Dendritic cell treated with granulocyte-macrophage colony-stimulating factor and Interleukin-4, amounts not matched to agents 40 ng/mL and 50 ng/mL, for 4 days (primary cell): ENCODE results near the gene TSSK2.
A peak's percentile ranks its signal among the peaks of the same experiment; 100 is the strongest.
"Not testable (repeated sequence)": the region's sequence is repeated elsewhere in the genome, so short reads cannot be mapped to it uniquely, and the experiment has no call there.

ENCODE experiments used
- H3K27ac Mint-ChIP-seq: one replicate; pipeline ENCODE4 v1.8.0; 2022; ENCODE audit warnings: mild to moderate bottlenecking, mixed read lengths
- H3K27me3 Mint-ChIP-seq: one replicate; pipeline ENCODE4 v1.8.0; 2022; ENCODE audit warnings: mild to moderate bottlenecking, mixed read lengths
- H3K36me3 Mint-ChIP-seq: one replicate; pipeline ENCODE4 v1.8.0; 2022; ENCODE audit warnings: low read depth, mixed read lengths
- H3K4me1 Mint-ChIP-seq: one replicate; pipeline ENCODE4 v1.8.0; 2022; ENCODE audit warnings: low read depth, mixed read lengths
- H3K4me3 Mint-ChIP-seq: one replicate; pipeline ENCODE4 v1.8.0; 2022; ENCODE audit warnings: mild to moderate bottlenecking, moderate library complexity, mixed read lengths
- H3K9me3 Mint-ChIP-seq: one replicate; pipeline ENCODE4 v1.8.0; 2022; ENCODE audit warnings: mixed read lengths
- intact Hi-C: fragments of 100-400 bp; cut with micrococcal nuclease; formaldehyde crosslinking; loops from one replicate; pipeline ENCODE4 v1.15.0; 2022

Gene TSSK2

DNA sequence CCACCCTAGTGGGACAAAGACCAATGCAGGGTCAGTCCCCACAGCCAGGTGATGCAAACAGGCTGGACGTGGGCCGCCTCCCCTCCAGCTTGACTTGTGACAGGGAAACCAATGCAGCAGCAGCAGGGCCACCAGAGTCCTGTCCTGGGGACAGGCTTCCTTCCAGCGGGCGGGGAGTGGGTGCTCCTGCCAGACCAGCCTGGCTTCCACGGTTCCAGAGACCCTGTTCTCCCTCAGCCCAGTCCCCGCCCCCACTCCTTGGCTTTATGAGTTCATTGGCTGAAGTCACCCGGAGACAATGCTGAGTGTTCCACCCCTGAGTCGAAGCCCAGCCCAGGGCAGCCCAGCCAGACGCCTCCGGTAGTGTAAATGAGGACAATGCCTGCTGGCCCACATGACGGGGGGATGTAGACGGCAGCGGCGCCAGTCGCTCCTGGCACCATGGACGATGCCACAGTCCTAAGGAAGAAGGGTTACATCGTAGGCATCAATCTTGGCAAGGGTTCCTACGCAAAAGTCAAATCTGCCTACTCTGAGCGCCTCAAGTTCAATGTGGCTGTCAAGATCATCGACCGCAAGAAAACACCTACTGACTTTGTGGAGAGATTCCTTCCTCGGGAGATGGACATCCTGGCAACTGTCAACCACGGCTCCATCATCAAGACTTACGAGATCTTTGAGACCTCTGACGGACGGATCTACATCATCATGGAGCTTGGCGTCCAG is at the start of gene TSSK2:
Gene TSSK2, plus strand, starts transcription at position 350 of the 726 bp plus-strand sequence. Its CDS starts 92 bp downstream, at position 442.
- Mint-ChIP-seq H3K4me1 (peaks cover 5% of the 10 kb centered on the region), H3K27me3 (no peaks in the 10 kb centered on the region), H3K36me3 (peaks cover 49% of the 10 kb centered on the region), H3K27ac (no peak within 1 kb of the TSS), H3K9me3 (no peaks in the 10 kb centered on the region), H3K4me3 (no peak within 1 kb of the TSS)
- intact Hi-C loops: no loop called here

DNA sequence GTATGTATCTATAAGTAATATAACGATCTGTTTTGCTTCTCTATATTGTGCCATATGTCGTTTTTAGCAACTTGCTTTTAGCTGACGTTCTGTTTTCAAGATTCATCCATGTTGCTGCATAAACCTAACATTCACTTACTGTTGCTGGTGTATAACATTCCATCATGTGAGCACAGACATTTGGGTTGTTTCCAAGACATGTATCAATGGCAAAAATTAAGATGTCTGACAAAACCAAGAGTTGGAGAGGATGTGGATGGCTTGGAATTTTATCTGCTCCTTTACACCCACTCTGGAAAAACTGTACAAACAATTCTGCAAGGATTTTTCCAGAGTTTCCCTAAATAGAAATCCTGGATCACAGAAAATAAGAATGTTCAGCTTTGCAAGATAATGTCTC is 49.8 kb upstream of the TSSK2 start:
- intact Hi-C loops: no loop called here
- Mint-ChIP-seq H3K27me3 (no peaks in the 10 kb centered on the region), H3K27ac (no peak overlapping the region), H3K36me3 (peaks cover 56% of the 10 kb centered on the region), H3K9me3 (no peaks in the 10 kb centered on the region), H3K4me3 (no peak overlapping the region), H3K4me1 (peaks cover 28% of the 10 kb centered on the region)

DNA sequence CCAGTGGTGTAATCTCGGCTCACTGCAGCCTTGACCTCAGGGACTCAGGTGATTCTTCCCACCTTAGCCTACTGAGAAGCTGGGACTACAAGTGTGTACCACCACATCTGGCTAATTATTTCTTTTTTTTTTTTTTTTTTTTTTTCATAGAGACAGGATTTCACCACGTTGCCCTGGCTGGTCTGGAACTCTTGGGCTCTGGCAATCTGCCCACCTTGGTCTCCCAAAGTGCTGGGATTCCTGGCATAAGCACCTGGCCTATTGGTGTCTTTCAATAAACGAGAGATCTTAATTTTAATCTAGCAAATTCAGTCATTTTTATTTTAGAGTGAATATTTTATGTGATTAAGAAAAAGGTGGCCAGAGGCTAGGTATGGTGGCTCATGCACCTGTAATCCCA is 49.0 kb upstream of the TSSK2 start:
- Mint-ChIP-seq H3K9me3 (no peaks in the 10 kb centered on the region), H3K4me3 (no peak overlapping the region), H3K27ac (no peak overlapping the region), H3K27me3 (no peaks in the 10 kb centered on the region), H3K36me3 (peaks cover 61% of the 10 kb centered on the region), H3K4me1 (peaks cover 36% of the 10 kb centered on the region)
- intact Hi-C loops: no loop called here

DNA sequence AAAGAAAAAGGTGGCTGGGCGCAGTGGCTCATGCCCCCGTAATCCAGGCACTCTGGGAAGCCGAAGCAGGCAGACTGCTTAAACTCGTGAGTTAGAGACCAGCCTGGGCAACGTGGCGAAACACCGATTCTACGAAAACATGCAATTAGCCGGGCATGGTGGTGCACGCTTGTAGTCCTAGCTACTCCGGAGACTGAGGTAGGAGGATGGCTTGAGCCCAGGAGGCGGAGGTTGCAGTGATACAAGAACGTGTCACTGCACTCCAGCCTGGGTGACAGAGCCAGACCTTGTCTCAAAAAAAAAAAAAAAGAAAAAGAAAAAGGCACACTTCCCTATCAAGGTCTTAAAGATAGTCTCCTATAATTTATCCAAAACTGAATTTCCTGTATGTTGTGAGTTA is 48.3 kb upstream of the TSSK2 start:
- intact Hi-C loops: no loop called here
- Mint-ChIP-seq H3K4me3 (no peak overlapping the region), H3K9me3 (no peaks in the 10 kb centered on the region), H3K4me1 (peaks cover 42% of the 10 kb centered on the region), H3K27me3 (no peaks in the 10 kb centered on the region), H3K27ac (no peak overlapping the region), H3K36me3 (peaks cover 64% of the 10 kb centered on the region)

DNA sequence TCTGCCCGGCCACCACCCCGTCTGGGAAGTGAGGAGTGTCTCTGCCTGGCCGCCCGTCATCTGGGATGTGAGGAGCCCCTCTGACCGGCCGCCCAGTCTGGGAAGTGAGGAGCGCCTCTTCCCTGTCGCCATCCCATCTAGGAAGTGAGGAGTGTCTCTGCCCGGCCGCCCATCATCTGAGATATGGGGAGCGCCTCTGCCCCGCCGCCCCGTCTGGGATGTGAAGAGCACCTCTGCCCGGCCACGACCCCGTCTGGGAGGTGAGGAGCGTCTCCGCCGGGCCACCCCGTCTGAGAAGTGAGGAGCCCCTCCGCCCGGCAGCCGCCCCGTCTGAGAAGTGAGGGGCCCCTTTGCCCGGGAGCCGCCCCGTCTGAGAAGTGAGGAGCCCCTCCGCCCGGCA is 47.0 kb upstream of the TSSK2 start:
- H3K9me3 Mint-ChIP-seq, intact Hi-C loops, H3K27me3 Mint-ChIP-seq: not testable (repeated sequence)
- Mint-ChIP-seq H3K4me1 (peaks cover 56% of the 10 kb centered on the region), H3K27ac (peak overlapping the region; percentile 77), H3K4me3 (peak overlapping the region; percentile 42), H3K36me3 (peaks cover 70% of the 10 kb centered on the region)

DNA sequence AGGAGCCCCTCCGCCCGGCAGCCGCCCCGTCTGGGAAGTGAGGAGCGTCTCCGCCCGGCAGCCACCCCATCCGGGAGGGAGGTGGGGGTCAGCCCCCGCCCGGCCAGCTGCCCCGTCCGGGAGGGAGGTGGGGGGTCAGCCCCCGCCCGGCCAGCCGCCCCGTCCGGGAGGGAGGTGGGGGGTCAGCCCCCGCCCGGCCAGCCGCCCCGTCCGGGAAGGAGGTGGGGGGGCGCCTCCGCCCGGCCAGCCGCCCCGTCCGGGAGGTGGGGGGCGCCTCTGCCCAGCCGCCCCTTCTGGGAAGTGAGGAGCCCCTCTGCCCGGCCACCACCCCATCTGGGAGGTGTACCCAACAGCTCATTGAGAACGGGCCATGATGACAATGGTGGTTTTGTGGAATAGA is 46.5 kb upstream of the TSSK2 start:
- intact Hi-C loops, H3K27me3 Mint-ChIP-seq, H3K4me3 Mint-ChIP-seq, H3K9me3 Mint-ChIP-seq: not testable (repeated sequence)
- H3K27ac Mint-ChIP-seq: peak overlapping the region; percentile 87
- peaks cover 72% of the 10 kb centered on the region for H3K36me3 Mint-ChIP-seq
- H3K4me1 Mint-ChIP-seq: peaks cover 60% of the 10 kb centered on the region

DNA sequence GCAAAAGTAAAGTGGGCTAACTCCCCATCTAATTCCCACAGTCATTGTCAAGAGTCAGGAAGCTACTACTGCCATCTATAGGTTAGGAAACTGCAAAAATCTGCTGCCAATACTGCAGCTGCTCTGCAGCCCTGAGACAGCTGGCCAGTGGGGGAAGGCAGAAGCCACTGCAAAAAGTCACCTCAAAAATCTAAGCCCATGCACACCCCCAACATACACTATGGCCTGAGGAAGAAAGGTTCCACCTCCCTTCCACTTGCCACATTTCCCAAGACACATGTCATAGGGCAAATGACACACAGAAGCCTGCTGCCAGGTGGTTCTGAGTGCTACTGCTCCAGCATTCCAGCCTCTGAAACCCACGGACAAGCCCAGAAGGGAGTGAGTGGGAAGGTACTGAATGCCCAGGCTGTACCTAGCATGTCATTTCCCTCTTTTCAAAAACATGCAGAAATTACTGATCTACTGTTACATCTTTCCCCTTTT is 45.8 kb upstream of the TSSK2 start:
- H3K27me3 Mint-ChIP-seq: no peaks in the 10 kb centered on the region
- peak overlapping the region; percentile 87 for H3K27ac Mint-ChIP-seq
- H3K4me1 Mint-ChIP-seq: peaks cover 67% of the 10 kb centered on the region
- H3K36me3 Mint-ChIP-seq: peaks cover 65% of the 10 kb centered on the region
- no peaks in the 10 kb centered on the region for H3K9me3 Mint-ChIP-seq
- peak overlapping the region; percentile 62 for H3K4me3 Mint-ChIP-seq
- intact Hi-C loops: no loop called here

DNA sequence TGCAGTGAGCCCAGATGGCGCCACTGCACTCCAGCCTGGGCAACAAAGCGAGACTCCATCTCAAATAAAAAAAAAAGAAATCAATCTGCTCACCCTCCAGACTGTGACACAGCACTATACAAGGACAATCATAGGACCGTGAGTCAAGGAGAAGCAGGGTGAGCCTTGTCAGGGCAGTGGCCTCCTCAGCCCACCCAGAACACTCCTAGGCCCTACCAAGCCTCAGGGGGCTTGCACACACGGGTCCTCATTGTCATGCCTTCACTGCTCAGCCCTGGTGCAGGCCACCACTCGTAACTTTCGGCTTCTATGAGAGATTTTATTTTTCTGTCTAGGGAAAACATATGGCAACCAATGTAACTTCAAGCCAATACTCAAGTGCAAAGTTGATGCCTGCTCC is 44.7 kb upstream of the TSSK2 start:
- H3K36me3 Mint-ChIP-seq: peaks cover 61% of the 10 kb centered on the region
- no peaks in the 10 kb centered on the region for H3K27me3 Mint-ChIP-seq
- H3K4me1 Mint-ChIP-seq: peaks cover 72% of the 10 kb centered on the region
- intact Hi-C loops: no loop called here
- H3K27ac Mint-ChIP-seq: peak overlapping the region; percentile 87
- no peak overlapping the region for H3K4me3 Mint-ChIP-seq
- no peaks in the 10 kb centered on the region for H3K9me3 Mint-ChIP-seq

DNA sequence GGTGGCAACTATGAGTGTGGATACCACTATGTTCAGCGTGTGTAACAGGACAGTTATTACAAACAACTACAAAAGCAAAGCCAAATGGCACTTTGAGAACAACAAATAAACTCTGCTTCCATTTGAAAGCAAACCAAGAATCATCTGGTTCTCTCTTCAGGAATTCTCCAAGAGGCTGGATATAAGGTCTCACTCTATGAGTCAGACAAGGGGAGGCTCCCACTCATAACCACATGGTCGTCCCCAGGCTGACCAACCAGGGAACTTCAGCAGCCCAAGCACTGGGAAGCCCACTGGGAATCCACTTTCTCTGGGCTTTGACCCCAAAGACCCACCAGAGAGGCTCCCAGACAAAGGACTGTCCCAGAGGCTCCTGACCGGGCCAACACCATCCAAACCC is 44.2 kb upstream of the TSSK2 start:
- H3K4me1 Mint-ChIP-seq: peaks cover 76% of the 10 kb centered on the region
- H3K27me3 Mint-ChIP-seq: no peaks in the 10 kb centered on the region
- H3K9me3 Mint-ChIP-seq: no peaks in the 10 kb centered on the region
- intact Hi-C loops: no loop called here
- peak overlapping the region; percentile 87 for H3K27ac Mint-ChIP-seq
- no peak overlapping the region for H3K4me3 Mint-ChIP-seq
- peaks cover 61% of the 10 kb centered on the region for H3K36me3 Mint-ChIP-seq

DNA sequence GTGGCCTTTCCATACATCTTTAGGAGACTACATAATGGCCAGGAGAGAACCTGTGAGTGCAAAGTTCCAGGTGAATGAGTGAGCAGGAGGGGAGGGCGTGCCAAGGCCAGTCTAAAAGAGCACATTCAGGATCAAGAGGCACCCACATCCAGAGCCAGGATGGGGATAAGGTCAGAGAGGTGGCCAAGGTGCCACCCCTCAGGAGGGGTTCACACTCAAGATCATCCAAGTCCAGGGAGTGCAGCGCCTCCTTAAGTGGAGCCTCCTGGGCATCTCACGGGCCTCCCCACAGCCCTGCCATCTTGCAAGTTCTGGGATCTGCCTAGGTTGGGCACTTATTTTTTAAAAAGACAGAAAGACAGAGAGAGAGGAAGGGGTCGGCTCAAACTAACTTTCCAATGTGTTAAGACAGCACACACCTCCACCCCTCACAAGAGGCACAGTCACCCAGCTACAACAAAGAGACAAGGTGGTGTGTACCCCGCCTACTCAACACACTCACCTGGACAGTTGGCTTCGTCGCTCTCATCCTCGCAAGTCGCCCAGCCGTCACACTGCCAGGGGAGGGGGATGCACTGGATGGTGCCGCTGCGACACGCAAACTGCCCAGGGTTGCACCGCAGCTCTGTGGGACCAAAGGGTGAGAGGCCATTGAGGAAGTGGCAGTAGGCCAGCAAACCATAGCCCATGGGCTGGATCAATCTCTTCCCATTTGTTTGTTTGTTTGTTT is 42.1 kb upstream of the TSSK2 start:
- Mint-ChIP-seq H3K27me3 (no peaks in the 10 kb centered on the region), H3K27ac (no peak overlapping the region), H3K4me1 (peaks cover 80% of the 10 kb centered on the region), H3K4me3 (no peak overlapping the region), H3K36me3 (peaks cover 52% of the 10 kb centered on the region), H3K9me3 (no peaks in the 10 kb centered on the region)
- intact Hi-C loops: no loop called here

DNA sequence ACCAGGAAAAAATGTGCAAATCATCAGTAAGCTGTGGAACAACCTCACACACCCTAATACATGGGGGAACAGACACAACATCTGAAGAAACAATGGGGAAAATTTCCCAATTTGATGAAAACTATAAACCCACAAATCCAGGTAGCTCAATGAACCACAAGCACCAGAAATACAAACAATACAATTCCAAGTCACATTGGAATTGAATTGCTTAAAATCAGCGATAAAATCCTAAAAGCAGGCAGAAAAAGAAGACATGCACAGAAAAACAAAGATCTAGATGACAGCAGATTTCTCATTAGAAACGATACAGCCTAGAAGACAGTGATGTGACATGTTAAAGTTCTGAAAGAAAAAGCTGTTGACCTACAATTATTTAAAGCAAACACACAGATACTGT is 40.9 kb upstream of the TSSK2 start:
- intact Hi-C loops: no loop called here
- Mint-ChIP-seq H3K27me3 (no peaks in the 10 kb centered on the region), H3K27ac (no peak overlapping the region), H3K4me3 (no peak overlapping the region), H3K9me3 (no peaks in the 10 kb centered on the region), H3K4me1 (peaks cover 71% of the 10 kb centered on the region), H3K36me3 (peaks cover 54% of the 10 kb centered on the region)

DNA sequence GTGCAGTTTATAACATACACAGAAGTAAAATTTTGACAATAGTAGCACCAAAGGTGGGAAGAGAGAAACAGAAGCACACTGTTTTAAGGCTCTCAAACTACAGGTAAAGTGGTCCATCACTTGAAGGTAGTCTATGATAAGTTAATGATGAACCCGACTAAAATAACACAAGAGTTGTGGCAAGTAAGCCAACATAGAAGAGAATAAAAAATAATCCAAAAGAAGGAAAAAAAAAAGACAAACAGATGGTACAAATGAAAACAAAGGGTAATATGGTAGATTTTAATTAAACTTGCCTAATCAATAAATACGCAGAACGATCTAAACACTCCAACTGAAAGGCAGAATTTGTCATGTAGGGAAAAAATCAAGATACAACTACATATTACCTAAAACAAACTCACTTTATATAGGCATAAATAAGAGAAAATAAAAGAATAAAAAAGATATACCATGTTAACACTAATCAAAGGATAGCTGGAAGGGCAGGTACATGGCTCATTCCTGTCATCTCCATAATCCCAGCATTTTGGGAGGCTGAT is 40.5 kb upstream of the TSSK2 start:
- Mint-ChIP-seq H3K27me3 (no peaks in the 10 kb centered on the region), H3K27ac (no peak overlapping the region), H3K4me3 (no peak overlapping the region), H3K4me1 (peaks cover 66% of the 10 kb centered on the region), H3K9me3 (no peaks in the 10 kb centered on the region), H3K36me3 (peaks cover 54% of the 10 kb centered on the region)
- intact Hi-C loops: no loop called here

DNA sequence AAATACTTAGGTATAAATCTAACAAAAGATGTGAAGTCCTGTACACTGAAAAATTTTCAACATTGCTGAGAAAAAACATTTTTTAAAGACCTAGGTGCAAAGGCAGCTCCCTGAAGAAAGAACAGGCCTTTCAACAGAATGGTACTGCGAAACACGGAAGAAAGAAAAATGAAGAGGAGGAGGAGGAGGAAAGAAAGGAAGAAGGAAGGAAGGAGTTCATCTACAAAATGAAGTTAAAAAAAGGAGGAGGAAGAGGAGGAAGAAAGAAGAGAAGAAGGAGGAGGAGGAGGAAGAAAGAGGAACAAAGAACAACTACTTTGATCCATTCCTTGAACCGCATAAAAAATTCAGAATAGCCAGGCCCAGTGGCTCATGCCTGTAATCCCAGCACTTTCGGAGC is 38.4 kb upstream of the TSSK2 start:
- Mint-ChIP-seq H3K27me3 (no peaks in the 10 kb centered on the region), H3K4me3 (no peak overlapping the region), H3K36me3 (peaks cover 47% of the 10 kb centered on the region), H3K9me3 (no peaks in the 10 kb centered on the region), H3K4me1 (peaks cover 50% of the 10 kb centered on the region), H3K27ac (no peak overlapping the region)
- intact Hi-C loops: no loop called here

DNA sequence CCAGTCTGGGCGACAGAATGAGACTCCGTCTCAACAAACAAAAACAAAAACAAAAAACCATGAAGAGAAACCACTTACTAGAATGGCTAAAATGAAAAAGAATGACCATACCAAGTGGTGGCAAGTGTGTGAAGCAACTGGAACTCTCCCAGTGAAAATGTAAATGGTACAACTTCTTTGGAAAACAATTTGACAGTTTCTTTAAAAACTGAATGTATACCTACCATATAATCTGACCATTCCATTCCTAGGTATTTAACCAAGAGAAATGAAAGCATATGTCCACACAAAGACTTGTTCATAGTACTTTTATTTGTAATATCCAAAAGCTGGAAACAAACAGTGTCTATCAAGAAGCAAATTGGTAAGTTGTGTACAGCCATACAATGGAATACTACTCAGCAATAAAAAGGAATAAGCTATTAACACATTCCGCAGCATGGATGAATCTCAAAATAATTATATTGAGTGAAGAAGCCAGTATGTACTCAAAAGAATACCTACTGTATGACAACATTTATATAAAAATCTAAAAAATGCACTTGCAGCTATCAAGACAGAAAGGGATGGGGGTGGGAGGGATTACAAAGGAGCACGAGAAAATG is 36.6 kb upstream of the TSSK2 start:
- Mint-ChIP-seq H3K4me1 (peaks cover 48% of the 10 kb centered on the region), H3K27ac (no peak overlapping the region), H3K36me3 (peaks cover 38% of the 10 kb centered on the region), H3K9me3 (no peaks in the 10 kb centered on the region), H3K27me3 (no peaks in the 10 kb centered on the region), H3K4me3 (no peak overlapping the region)
- intact Hi-C loops: no loop called here
